Liver (tissue), 9 donors: ENCODE measurements around the gene COBL. TPM values are rescaled to one million over a fixed set of nuclear protein-coding genes. Genes with fewer than 3 reads are reported as not detected.

ENCODE experiments used
- DNase-seq: peaks from one replicate; pipeline ENCODE4 v3.0.0-alpha.2; 2017; ENCODE audit warnings: low spot score
- H3K27ac ChIP-seq, 2 donors: one replicate each; pipeline ENCODE4 v1.7.0; 2013; ENCODE audit warnings: inconsistent platforms in 2 of 2, low read length in 2 of 2, control low read depth in 1 of 2, low read depth in 1 of 2, mild to moderate bottlenecking in 1 of 2
- H3K27me3 ChIP-seq, 4 donors: one replicate each; pipeline versions ENCODE4 v1.6.1 to v1.7.0; 2013; ENCODE audit warnings: low read length in 3 of 4, inconsistent platforms in 1 of 4, mild to moderate bottlenecking in 1 of 4, moderate library complexity in 1 of 4; ENCODE audit not compliant: control insufficient read depth in 4 of 4, insufficient read depth in 4 of 4
- H3K36me3 ChIP-seq, 4 donors: one replicate each; pipeline versions ENCODE4 v1.6.1 to v1.7.0; 2013; ENCODE audit warnings: low read length in 3 of 4, mild to moderate bottlenecking in 3 of 4, low read depth in 1 of 4, moderate library complexity in 1 of 4; ENCODE audit not compliant: control insufficient read depth in 4 of 4, insufficient read depth in 3 of 4
- H3K4me1 ChIP-seq, 4 donors: one replicate each; pipeline versions ENCODE4 v1.6.1 to v1.7.0; 2013; ENCODE audit warnings: low read length in 3 of 4, mild to moderate bottlenecking in 3 of 4, moderate library complexity in 1 of 4; ENCODE audit not compliant: control insufficient read depth in 4 of 4, insufficient read depth in 4 of 4
- H3K4me3 ChIP-seq, 3 donors: one replicate each; pipeline versions ENCODE4 v1.6.1 to v1.7.0; 2013; ENCODE audit warnings: low read length in 3 of 3, control low read depth in 1 of 3, low read depth in 1 of 3, mild to moderate bottlenecking in 1 of 3
- H3K9ac ChIP-seq, 2 donors: one replicate each; pipeline ENCODE4 v1.7.0; 2013; ENCODE audit warnings: low read length in 2 of 2, mild to moderate bottlenecking in 2 of 2, moderate library complexity in 2 of 2, control low read depth in 1 of 2, low read depth in 1 of 2
- H3K9me3 ChIP-seq, 4 donors: one replicate each; pipeline versions ENCODE4 v1.6.1 to v1.7.0; 2013; ENCODE audit warnings: low read length in 3 of 4; ENCODE audit not compliant: control insufficient read depth in 4 of 4
- FOXA1 ChIP-seq: IDR thresholded peaks from 2 replicates; pipeline ENCODE4 v1.6.1; 2016; ENCODE audit warnings: antibody characterized with exemption
- FOXA2 ChIP-seq: IDR thresholded peaks from 2 replicates; pipeline ENCODE4 v1.6.1; 2016; ENCODE audit warnings: antibody characterized with exemption
- GABPA ChIP-seq, 2 donors: IDR thresholded peaks in 1 of 2; conservative IDR thresholded peaks in 1 of 2; 2 replicates each; pipeline ENCODE4 v1.6.1; 2016; ENCODE audit warnings: antibody characterized with exemption in 2 of 2, mild to moderate bottlenecking in 1 of 2, moderate library complexity in 1 of 2
- HNF4A ChIP-seq, 2 donors: conservative IDR thresholded peaks; 2 replicates each; pipeline ENCODE4 v1.6.1; 2016; ENCODE audit warnings: antibody characterized with exemption in 2 of 2, mild to moderate bottlenecking in 2 of 2
- HNF4G ChIP-seq: IDR thresholded peaks from 2 replicates; pipeline ENCODE4 v1.6.1; 2016; ENCODE audit warnings: antibody characterized with exemption
- JUND ChIP-seq, 2 donors: IDR thresholded peaks; 2 replicates each; pipeline ENCODE4 v1.6.1; 2016; ENCODE audit warnings: antibody characterized with exemption in 2 of 2
- NR2F2 ChIP-seq: IDR thresholded peaks from 2 replicates; pipeline ENCODE4 v1.6.1; 2016; ENCODE audit warnings: antibody characterized with exemption
- RAD21 ChIP-seq, 2 donors: IDR thresholded peaks; 2 replicates each; pipeline ENCODE4 v1.6.1; 2016; ENCODE audit warnings: antibody characterized with exemption in 2 of 2, mild to moderate bottlenecking in 2 of 2
- RXRA ChIP-seq, 2 donors: IDR thresholded peaks; 2 replicates each; pipeline ENCODE4 v1.6.1; 2017 to 2018; ENCODE audit warnings: antibody characterized with exemption in 2 of 2, mild to moderate bottlenecking in 1 of 2
- SP1 ChIP-seq: IDR thresholded peaks from 2 replicates; pipeline ENCODE4 v1.6.1; 2018; ENCODE audit warnings: antibody characterized with exemption, mild to moderate bottlenecking
- TAF1 ChIP-seq: conservative IDR thresholded peaks from 2 replicates; pipeline ENCODE4 v1.6.1; 2016; ENCODE audit warnings: antibody characterized with exemption, mild to moderate bottlenecking
- YY1 ChIP-seq: IDR thresholded peaks from 2 replicates; pipeline ENCODE4 v1.6.1; 2016; ENCODE audit warnings: antibody characterized with exemption, mild to moderate bottlenecking
- WGBS: extraction: QIAGEN DNeasy Blood & Tissue Kit; methylation state at CpG from one replicate; pipeline ENCODE4 v1.1.7; 2013; 5-methylcytosine and 5-hydroxymethylcytosine counted together
- polyA plus RNA-seq, 2 donors: library from polyadenylated mRNA; stranded (reverse) in 1 of 2; unstranded in 1 of 2; fragments of 200-250 nt in 1 of 2; fragments of >200 nt in 1 of 2; fragmentation: Nextera tagmentation in 1 of 2; extraction: Ambion mirVana in 1 of 2; gene quantifications; one replicate each; pipeline versions ENCODE4 v1.2.1 to v1.2.3, GENCODE V29; 2013 to 2015
- total RNA-seq, 2 donors: library from RNA; depleted of rRNA; stranded (reverse); fragments of >200 nt; gene quantifications; one replicate each; pipeline ENCODE4 v1.2.3, GENCODE V29; 2014
- TF ChIP-seq, protein P1 (sequence below): IDR thresholded peaks from 2 replicates; pipeline ENCODE4 v1.6.1; 2016; ENCODE audit warnings: antibody characterized with exemption
- TF ChIP-seq, protein P2 (sequence below): IDR thresholded peaks from 2 replicates; pipeline ENCODE4 v1.6.1; 2016; ENCODE audit warnings: antibody characterized with exemption
- TF ChIP-seq, protein P3 (sequence below): IDR thresholded peaks from 2 replicates; pipeline ENCODE4 v1.6.1; 2016; ENCODE audit warnings: antibody characterized with exemption
- TF ChIP-seq, protein P4 (sequence below): IDR thresholded peaks from 2 replicates; pipeline ENCODE4 v1.6.1; 2016; ENCODE audit warnings: antibody characterized with exemption, mild to moderate bottlenecking
- donor health status: healthy.
- donor health status: healthy.
- donor health status: healthy.
- donor health status: healthy.
- donor health status: healthy.

COBL gene
- total and polyA plus RNA-seq, 4 donors: 5.8 to 18.7 (median 10.7) TPM

DNA sequence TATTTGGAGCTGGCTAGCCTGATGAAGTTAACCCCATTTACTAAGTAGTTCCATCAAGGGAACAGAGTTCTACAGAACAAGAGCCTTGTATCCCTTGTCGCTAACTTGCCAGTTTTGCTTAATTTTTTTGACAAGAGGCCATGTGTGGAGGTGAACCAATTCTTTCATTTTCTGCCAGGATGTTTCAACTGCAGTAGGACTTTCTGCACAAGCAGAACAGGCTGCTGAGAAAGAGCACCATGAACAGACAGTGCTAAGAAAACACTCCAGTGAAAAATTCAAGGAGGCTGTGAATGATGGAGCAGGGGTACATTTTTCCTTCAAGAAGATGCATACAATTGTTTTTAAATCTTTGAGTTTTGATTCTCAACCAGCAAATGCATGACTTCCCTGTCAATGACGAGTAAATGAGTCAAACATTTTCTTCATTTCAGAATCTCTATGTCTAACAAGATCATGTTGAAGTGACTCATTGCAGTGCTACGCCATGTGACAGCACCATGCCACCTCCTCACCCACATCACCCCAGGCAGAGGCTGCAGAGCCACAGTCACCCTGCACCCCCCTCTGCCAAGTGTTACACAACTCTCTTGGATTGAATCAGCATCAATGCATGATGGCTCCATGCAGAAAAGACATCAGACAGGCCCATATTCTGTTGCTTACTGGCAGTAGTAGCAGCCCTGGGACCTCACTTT is 193.1 kb downstream of the COBL start:
- 86% methylated on average over 3 of the region's 3 CpGs for WGBS
- DNase-seq: no peak
- Histone ChIP-seq H3K9ac (no peak overlapping the region), H3K36me3 (peaks cover 0 to 2% (median under 1%) of the 10 kb centered on the region in 4 donors), H3K27ac (peak overlapping the region in 1 of 2 donors; percentile 27), H3K4me3 (no peak overlapping the region), H3K9me3 (no peaks in the 10 kb centered on the region), H3K4me1 (no peaks in the 10 kb centered on the region), H3K27me3 (no peaks in the 10 kb centered on the region)
- no peak for TF ChIP-seq NR2F2
- no peak for TF ChIP-seq SP1
- TF ChIP-seq, protein P1, sequence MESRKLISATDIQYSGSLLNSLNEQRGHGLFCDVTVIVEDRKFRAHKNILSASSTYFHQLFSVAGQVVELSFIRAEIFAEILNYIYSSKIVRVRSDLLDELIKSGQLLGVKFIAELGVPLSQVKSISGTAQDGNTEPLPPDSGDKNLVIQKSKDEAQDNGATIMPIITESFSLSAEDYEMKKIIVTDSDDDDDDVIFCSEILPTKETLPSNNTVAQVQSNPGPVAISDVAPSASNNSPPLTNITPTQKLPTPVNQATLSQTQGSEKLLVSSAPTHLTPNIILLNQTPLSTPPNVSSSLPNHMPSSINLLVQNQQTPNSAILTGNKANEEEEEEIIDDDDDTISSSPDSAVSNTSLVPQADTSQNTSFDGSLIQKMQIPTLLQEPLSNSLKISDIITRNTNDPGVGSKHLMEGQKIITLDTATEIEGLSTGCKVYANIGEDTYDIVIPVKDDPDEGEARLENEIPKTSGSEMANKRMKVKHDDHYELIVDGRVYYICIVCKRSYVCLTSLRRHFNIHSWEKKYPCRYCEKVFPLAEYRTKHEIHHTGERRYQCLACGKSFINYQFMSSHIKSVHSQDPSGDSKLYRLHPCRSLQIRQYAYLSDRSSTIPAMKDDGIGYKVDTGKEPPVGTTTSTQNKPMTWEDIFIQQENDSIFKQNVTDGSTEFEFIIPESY: no peak
- no peak for TF ChIP-seq JUND (IDR thresholded peaks at IDR 0.05)
- TF ChIP-seq RXRA (IDR thresholded peaks at IDR 0.05): no peak
- TF ChIP-seq TAF1: no peak
- TF ChIP-seq YY1: no peak
- no peak for TF ChIP-seq FOXA2
- TF ChIP-seq RAD21 (IDR thresholded peaks at IDR 0.05): no peak
- TF ChIP-seq GABPA (IDR thresholded peaks at IDR 0.05 in 1 of 2, conservative IDR thresholded peaks at IDR 0.05 in 1 of 2): no peak
- TF ChIP-seq, protein P2, sequence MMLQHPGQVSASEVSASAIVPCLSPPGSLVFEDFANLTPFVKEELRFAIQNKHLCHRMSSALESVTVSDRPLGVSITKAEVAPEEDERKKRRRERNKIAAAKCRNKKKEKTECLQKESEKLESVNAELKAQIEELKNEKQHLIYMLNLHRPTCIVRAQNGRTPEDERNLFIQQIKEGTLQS: no peak

DNA sequence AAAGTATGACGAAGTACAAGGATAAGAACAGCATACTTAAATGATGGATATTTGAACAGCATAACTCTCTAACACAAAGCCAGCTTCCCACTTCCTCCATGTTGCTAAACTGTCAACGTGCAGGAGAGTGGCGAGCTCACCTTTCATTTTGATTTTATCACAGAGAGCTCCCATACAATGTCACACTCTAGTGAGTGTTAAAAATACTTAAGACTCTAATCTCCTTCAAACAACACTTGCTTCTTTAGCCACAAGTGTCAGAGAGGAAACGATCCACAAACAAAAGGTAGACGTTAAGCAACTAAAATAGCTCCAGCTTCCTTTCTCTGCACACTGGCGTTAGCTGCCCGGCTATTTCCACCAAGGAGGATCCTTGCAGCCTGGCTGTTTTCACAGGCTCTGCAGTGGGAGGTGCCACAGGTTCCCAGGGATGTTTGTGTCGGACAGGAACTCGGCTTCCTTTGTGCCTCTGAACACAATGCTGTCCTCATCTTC is 194.6 kb downstream of the COBL start:
- H3K27me3 ChIP-seq: no peaks in the 10 kb centered on the region
- DNase-seq: no peak
- H3K9ac ChIP-seq: no peak overlapping the region
- 61% methylated on average over 9 of the region's 9 CpGs for WGBS
- peak overlapping the region in 1 of 2 donors; percentile 40 for H3K27ac ChIP-seq
- no peaks in the 10 kb centered on the region for H3K4me1 ChIP-seq
- TF ChIP-seq TAF1 (no peak), RAD21 (IDR thresholded peaks at IDR 0.05) (peak in 1 of 2 donors; percentile 47), NR2F2 (peak; percentile 42), SP1 (peak; percentile 23), FOXA2 (no peak)
- no peaks in the 10 kb centered on the region for H3K9me3 ChIP-seq
- peaks cover 0 to 2% (median under 1%) of the 10 kb centered on the region in 4 donors for H3K36me3 ChIP-seq
- no peak overlapping the region for H3K4me3 ChIP-seq

DNA sequence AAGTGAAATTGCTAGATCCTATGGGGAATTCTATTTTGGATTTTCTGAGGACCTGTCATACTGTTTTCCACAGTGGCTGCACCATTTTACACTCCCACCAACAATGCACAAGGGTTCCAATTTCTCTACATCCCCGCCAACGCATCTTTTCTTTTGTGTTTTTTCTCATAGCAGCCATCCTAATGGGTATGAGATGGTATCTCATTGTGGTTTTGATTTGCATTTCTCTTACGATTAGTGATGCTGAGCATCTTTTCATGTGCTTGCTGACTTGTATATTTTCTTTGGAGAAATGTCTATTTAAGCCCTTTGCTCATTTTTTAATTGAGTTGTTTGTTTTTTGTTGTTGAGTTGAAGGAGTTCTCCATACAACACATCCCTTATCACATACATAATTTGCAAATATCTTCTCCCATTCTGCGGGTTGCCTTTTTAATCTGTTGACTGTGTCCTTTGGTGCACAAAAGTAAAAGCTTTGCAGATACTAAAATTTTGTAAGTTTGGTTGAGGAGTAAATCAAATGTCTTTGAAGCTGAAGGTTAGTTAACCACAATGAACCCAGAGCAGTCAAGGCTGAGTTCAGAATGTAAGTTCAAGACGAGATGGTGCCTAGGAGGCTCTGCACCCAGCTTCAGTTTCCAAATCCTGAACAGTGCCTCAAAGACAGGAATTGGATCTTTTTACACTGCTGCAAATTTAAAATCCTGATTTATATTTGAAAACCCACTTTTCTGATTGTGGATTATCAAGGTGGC is 195.4 kb downstream of the COBL start:
- H3K9me3 ChIP-seq: no peaks in the 10 kb centered on the region
- DNase-seq: no peak
- H3K27me3 ChIP-seq: no peaks in the 10 kb centered on the region
- peaks cover 0 to 2% (median under 1%) of the 10 kb centered on the region in 4 donors for H3K36me3 ChIP-seq
- 88% methylated on average over 5 of the region's 5 CpGs for WGBS
- peak overlapping the region in 1 of 2 donors; percentile 28 for H3K27ac ChIP-seq
- H3K4me1 ChIP-seq: no peaks in the 10 kb centered on the region
- no peak overlapping the region for H3K4me3 ChIP-seq
- H3K9ac ChIP-seq: no peak overlapping the region
- TF ChIP-seq NR2F2 (no peak), JUND (IDR thresholded peaks at IDR 0.05) (no peak), FOXA2 (no peak), TAF1 (no peak), RAD21 (IDR thresholded peaks at IDR 0.05) (no peak), GABPA (IDR thresholded peaks at IDR 0.05 in 1 of 2, conservative IDR thresholded peaks at IDR 0.05 in 1 of 2) (no peak), HNF4A (conservative IDR thresholded peaks at IDR 0.05) (no peak), FOXA1 (no peak), HNF4G (no peak)
- TF ChIP-seq, protein P1: no peak
- TF ChIP-seq, protein P3, sequence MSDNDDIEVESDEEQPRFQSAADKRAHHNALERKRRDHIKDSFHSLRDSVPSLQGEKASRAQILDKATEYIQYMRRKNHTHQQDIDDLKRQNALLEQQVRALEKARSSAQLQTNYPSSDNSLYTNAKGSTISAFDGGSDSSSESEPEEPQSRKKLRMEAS: no peak
- TF ChIP-seq, protein P4, sequence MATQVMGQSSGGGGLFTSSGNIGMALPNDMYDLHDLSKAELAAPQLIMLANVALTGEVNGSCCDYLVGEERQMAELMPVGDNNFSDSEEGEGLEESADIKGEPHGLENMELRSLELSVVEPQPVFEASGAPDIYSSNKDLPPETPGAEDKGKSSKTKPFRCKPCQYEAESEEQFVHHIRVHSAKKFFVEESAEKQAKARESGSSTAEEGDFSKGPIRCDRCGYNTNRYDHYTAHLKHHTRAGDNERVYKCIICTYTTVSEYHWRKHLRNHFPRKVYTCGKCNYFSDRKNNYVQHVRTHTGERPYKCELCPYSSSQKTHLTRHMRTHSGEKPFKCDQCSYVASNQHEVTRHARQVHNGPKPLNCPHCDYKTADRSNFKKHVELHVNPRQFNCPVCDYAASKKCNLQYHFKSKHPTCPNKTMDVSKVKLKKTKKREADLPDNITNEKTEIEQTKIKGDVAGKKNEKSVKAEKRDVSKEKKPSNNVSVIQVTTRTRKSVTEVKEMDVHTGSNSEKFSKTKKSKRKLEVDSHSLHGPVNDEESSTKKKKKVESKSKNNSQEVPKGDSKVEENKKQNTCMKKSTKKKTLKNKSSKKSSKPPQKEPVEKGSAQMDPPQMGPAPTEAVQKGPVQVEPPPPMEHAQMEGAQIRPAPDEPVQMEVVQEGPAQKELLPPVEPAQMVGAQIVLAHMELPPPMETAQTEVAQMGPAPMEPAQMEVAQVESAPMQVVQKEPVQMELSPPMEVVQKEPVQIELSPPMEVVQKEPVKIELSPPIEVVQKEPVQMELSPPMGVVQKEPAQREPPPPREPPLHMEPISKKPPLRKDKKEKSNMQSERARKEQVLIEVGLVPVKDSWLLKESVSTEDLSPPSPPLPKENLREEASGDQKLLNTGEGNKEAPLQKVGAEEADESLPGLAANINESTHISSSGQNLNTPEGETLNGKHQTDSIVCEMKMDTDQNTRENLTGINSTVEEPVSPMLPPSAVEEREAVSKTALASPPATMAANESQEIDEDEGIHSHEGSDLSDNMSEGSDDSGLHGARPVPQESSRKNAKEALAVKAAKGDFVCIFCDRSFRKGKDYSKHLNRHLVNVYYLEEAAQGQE: no peak
